Measurements from ENCODE around the gene SLC13A5.

The SLC13A5 gene

GRCh38 chr17:6684881-6685767 lies 28.0 kb downstream of the SLC13A5 start:
- no peaks in the 10 kb centered on the region for H4K20me1 ChIP-seq (ENCODE audit: insufficient read depth, low read length, poor library complexity, severe bottlenecking)

GRCh38 chr17:6684460-6684783 lies 28.7 kb downstream of the SLC13A5 start:
- Histone ChIP-seq H3K4me2 (ENCODE audit: low read depth, low read length, poor library complexity, severe bottlenecking) (no peak overlapping the region), H3K9me3 (ENCODE audit: insufficient read depth, low read depth, low read length) (no peaks in the 10 kb centered on the region), H3K27me3 (ENCODE audit: insufficient read depth, low read length, poor library complexity, severe bottlenecking) (peaks cover 11% of the 10 kb centered on the region), H4K20me1 (ENCODE audit: insufficient read depth, low read length, poor library complexity, severe bottlenecking) (no peaks in the 10 kb centered on the region), H2AFZ (ENCODE audit: low read length) (no peak overlapping the region), H3K4me1 (ENCODE audit: insufficient read depth, low read length, poor library complexity, severe bottlenecking) (no peaks in the 10 kb centered on the region), H3K36me3 (ENCODE audit: insufficient read depth, low read length) (no peaks in the 10 kb centered on the region), H3K4me3 (ENCODE audit: low read length, poor library complexity, severe bottlenecking) (no peak overlapping the region), H3K79me2 (ENCODE audit: insufficient read depth, low read length) (no peaks in the 10 kb centered on the region), H3K9me2 (replicated peaks; ENCODE audit: low read depth, low read length) (no peaks in the 10 kb centered on the region), H3F3A (ENCODE audit: low read depth) (no peaks in the 10 kb centered on the region), H3K9ac (ENCODE audit: low read depth, low read length, poor library complexity, severe bottlenecking) (no peak overlapping the region)
- TF ChIP-seq CTCF (conservative IDR thresholded peaks at IDR 0.05; ENCODE audit: low read length) (no peak), EZH2phosphoT487 (IDR thresholded peaks at IDR 0.05; ENCODE audit: borderline replicate concordance) (no peak)

More at GRCh38 chr17:6684881-6685767, 28.0 kb downstream of the SLC13A5 start:
- Histone ChIP-seq H3K79me2 (ENCODE audit: insufficient read depth, low read length) (no peaks in the 10 kb centered on the region), H3K4me2 (ENCODE audit: low read depth, low read length, poor library complexity, severe bottlenecking) (no peak overlapping the region), H2AFZ (ENCODE audit: low read length) (no peak overlapping the region), H3K9me3 (ENCODE audit: insufficient read depth, low read depth, low read length) (no peaks in the 10 kb centered on the region), H3K9me2 (replicated peaks; ENCODE audit: low read depth, low read length) (no peaks in the 10 kb centered on the region), H3K4me3 (ENCODE audit: low read length, poor library complexity, severe bottlenecking) (no peak overlapping the region), H3F3A (ENCODE audit: low read depth) (no peaks in the 10 kb centered on the region), H3K9ac (ENCODE audit: low read depth, low read length, poor library complexity, severe bottlenecking) (no peak overlapping the region), H3K4me1 (ENCODE audit: insufficient read depth, low read length, poor library complexity, severe bottlenecking) (no peaks in the 10 kb centered on the region), H3K27me3 (ENCODE audit: insufficient read depth, low read length, poor library complexity, severe bottlenecking) (peaks cover 5% of the 10 kb centered on the region), H3K36me3 (ENCODE audit: insufficient read depth, low read length) (no peaks in the 10 kb centered on the region)
- TF ChIP-seq CTCF (conservative IDR thresholded peaks at IDR 0.05; ENCODE audit: low read length) (no peak), EZH2phosphoT487 (IDR thresholded peaks at IDR 0.05; ENCODE audit: borderline replicate concordance) (no peak)

- no peaks in the 10 kb centered on the region for H3K4me1 ChIP-seq (ENCODE audit: insufficient read depth, low read length, poor library complexity, severe bottlenecking)
Measured at GRCh38 chr17:6683730-6684459, 29.3 kb downstream of the SLC13A5 start.

More at GRCh38 chr17:6683730-6684459, 29.3 kb downstream of the SLC13A5 start:
- Histone ChIP-seq H3K36me3 (ENCODE audit: insufficient read depth, low read length) (no peaks in the 10 kb centered on the region), H3K4me2 (ENCODE audit: low read depth, low read length, poor library complexity, severe bottlenecking) (no peak overlapping the region), H3K27me3 (ENCODE audit: insufficient read depth, low read length, poor library complexity, severe bottlenecking) (peaks cover 16% of the 10 kb centered on the region), H3K9me2 (replicated peaks; ENCODE audit: low read depth, low read length) (no peaks in the 10 kb centered on the region), H3K4me3 (ENCODE audit: low read length, poor library complexity, severe bottlenecking) (no peak overlapping the region), H4K20me1 (ENCODE audit: insufficient read depth, low read length, poor library complexity, severe bottlenecking) (no peaks in the 10 kb centered on the region), H3K9ac (ENCODE audit: low read depth, low read length, poor library complexity, severe bottlenecking) (no peak overlapping the region), H3F3A (ENCODE audit: low read depth) (no peaks in the 10 kb centered on the region), H3K79me2 (ENCODE audit: insufficient read depth, low read length) (no peaks in the 10 kb centered on the region), H3K9me3 (ENCODE audit: insufficient read depth, low read depth, low read length) (no peaks in the 10 kb centered on the region), H2AFZ (ENCODE audit: low read length) (no peak overlapping the region)
- TF ChIP-seq CTCF (conservative IDR thresholded peaks at IDR 0.05; ENCODE audit: low read length) (no peak), EZH2phosphoT487 (IDR thresholded peaks at IDR 0.05; ENCODE audit: borderline replicate concordance) (no peak)
